Neural cell (in vitro differentiated cells): Measurements from ENCODE around the gene DUS1L. TPM values are rescaled to one million over a fixed set of nuclear protein-coding genes. Genes with fewer than 3 reads are reported as not detected.

Experiments
- H2AFZ ChIP-seq: fragments of 200-600, 300-800 bp; sonication (generic), shearing (Covaris generic); 2 replicates; pipeline ENCODE4 v1.6.0; 2014; ENCODE audit warnings: low read depth, mild to moderate bottlenecking, antibody characterized with exemption, low read length, moderate library complexity
- H3F3A ChIP-seq: fragments of 200-600 bp; shearing (Covaris generic); 2 replicates; pipeline ENCODE4 v1.6.1; 2016; ENCODE audit warnings: mild to moderate bottlenecking, moderate library complexity, mixed read lengths, antibody characterized with exemption, low read length; ENCODE audit not compliant: insufficient read depth, poor library complexity, severe bottlenecking
- H3K27ac ChIP-seq: fragments of 200-600, 300-800 bp; sonication (generic), shearing (Covaris generic); 2 replicates; pipeline ENCODE4 v1.5.1; 2014; ENCODE audit warnings: mild to moderate bottlenecking, low read length, moderate library complexity
- H3K27me3 ChIP-seq: fragments of 300-800, 200-600 bp; sonication (generic), shearing (Covaris generic); 2 replicates; pipeline ENCODE4 v1.6.0; 2014; ENCODE audit warnings: mild to moderate bottlenecking, low read depth, low read length, moderate library complexity; ENCODE audit not compliant: insufficient read depth
- H3K36me3 ChIP-seq: fragments of 300-800, 200-600 bp; sonication (generic), shearing (Covaris generic); 2 replicates; pipeline ENCODE4 v1.5.1; 2014; ENCODE audit warnings: mild to moderate bottlenecking, antibody characterized with exemption, low read length, moderate library complexity; ENCODE audit not compliant: insufficient read depth
- H3K4me2 ChIP-seq: fragments of 300-800, 200-600 bp; sonication (generic), shearing (Covaris generic); 2 replicates; pipeline ENCODE4 v1.6.0; 2014; ENCODE audit warnings: mild to moderate bottlenecking, low read length
- H3K4me3 ChIP-seq: fragments of 300-800, 200-600 bp; sonication (generic), shearing (Covaris generic); 2 replicates; pipeline ENCODE4 v1.5.1; 2014; ENCODE audit warnings: mild to moderate bottlenecking, low read length, moderate library complexity
- H3K79me2 ChIP-seq: fragments of 200-600 bp; shearing (Covaris generic); replicated peaks from 2 replicates; pipeline ENCODE4 v1.6.0; 2014; ENCODE audit warnings: mild to moderate bottlenecking, low read length, moderate library complexity; ENCODE audit not compliant: insufficient read depth
- H3K9ac ChIP-seq: fragments of 300-800, 200-600 bp; sonication (generic), shearing (Covaris generic); 2 replicates; pipeline ENCODE4 v1.6.1; 2016; ENCODE audit warnings: mild to moderate bottlenecking, low read length, mixed read lengths
- H3K9me2 ChIP-seq: fragments of 200-600 bp; shearing (Covaris generic); 2 replicates; pipeline ENCODE4 v1.6.1; 2016; ENCODE audit warnings: mild to moderate bottlenecking, low read length, mixed read lengths; ENCODE audit not compliant: insufficient read depth
- H3K9me3 ChIP-seq: fragments of 200-600, 300-800 bp; sonication (generic), shearing (Covaris generic); 2 replicates; pipeline ENCODE4 v1.6.1; 2016; ENCODE audit warnings: mild to moderate bottlenecking, mixed run types, low read length, moderate library complexity, mixed read lengths
- H4K20me1 ChIP-seq: fragments of 200-600 bp; shearing (Covaris generic); 2 replicates; pipeline ENCODE4 v1.6.1; 2016; ENCODE audit warnings: mild to moderate bottlenecking, mixed run types; ENCODE audit not compliant: insufficient read depth
- CTCF ChIP-seq: fragments of 450-650 bp; IDR thresholded peaks from 2 replicates; pipeline ENCODE4 v1.5.1; 2014; ENCODE audit warnings: antibody characterized with exemption, mild to moderate bottlenecking, moderate library complexity; ENCODE audit not compliant: poor library complexity, severe bottlenecking
- EP300 ChIP-seq: fragments of 450-650 bp; conservative IDR thresholded peaks from 2 replicates; pipeline ENCODE4 v1.6.1; 2014; ENCODE audit warnings: antibody characterized with exemption, mild to moderate bottlenecking, moderate library complexity; ENCODE audit not compliant: poor library complexity, severe bottlenecking
- EZH2 ChIP-seq: fragments of 200-600, 300-800 bp; shearing (Covaris generic), sonication (generic); IDR thresholded peaks from 2 replicates; pipeline ENCODE4 v1.6.1; 2014; ENCODE audit warnings: antibody characterized with exemption, low read length, borderline replicate concordance, mild to moderate bottlenecking; ENCODE audit not compliant: insufficient read depth, poor library complexity, severe bottlenecking
- MXI1 ChIP-seq: fragments of 450-650 bp; conservative IDR thresholded peaks from 2 replicates; pipeline ENCODE4 v1.6.1; 2014; ENCODE audit warnings: antibody characterized with exemption, mild to moderate bottlenecking; ENCODE audit not compliant: poor library complexity, severe bottlenecking
- POLR2AphosphoS5 ChIP-seq: IDR thresholded peaks from 2 replicates; pipeline ENCODE4 v1.6.1; 2012
- RAD21 ChIP-seq: fragments of 450-650 bp; conservative IDR thresholded peaks from 2 replicates; pipeline ENCODE4 v1.6.1; 2014; ENCODE audit warnings: antibody characterized with exemption, mild to moderate bottlenecking, moderate library complexity
- REST ChIP-seq: IDR thresholded peaks from 2 replicates; pipeline ENCODE4 v1.6.1; 2012; ENCODE audit warnings: borderline replicate concordance
- SMC3 ChIP-seq: fragments of 450-650 bp; conservative IDR thresholded peaks from 2 replicates; pipeline ENCODE4 v1.6.1; 2014; ENCODE audit warnings: antibody characterized with exemption, mild to moderate bottlenecking, moderate library complexity; ENCODE audit not compliant: poor library complexity
- TAF1 ChIP-seq: IDR thresholded peaks from 2 replicates; pipeline ENCODE4 v1.6.1; 2012; ENCODE audit warnings: low read depth
- polyA plus RNA-seq: library from polyadenylated mRNA; depleted of rRNA; stranded (reverse); fragments of >200 nt; gene quantifications from 2 replicates; pipeline ENCODE4 v1.2.3, GENCODE V29; 2014

DUS1L gene
- polyA plus RNA-seq, 1 donor from 2014 or later = 100 TPM

DNA sequence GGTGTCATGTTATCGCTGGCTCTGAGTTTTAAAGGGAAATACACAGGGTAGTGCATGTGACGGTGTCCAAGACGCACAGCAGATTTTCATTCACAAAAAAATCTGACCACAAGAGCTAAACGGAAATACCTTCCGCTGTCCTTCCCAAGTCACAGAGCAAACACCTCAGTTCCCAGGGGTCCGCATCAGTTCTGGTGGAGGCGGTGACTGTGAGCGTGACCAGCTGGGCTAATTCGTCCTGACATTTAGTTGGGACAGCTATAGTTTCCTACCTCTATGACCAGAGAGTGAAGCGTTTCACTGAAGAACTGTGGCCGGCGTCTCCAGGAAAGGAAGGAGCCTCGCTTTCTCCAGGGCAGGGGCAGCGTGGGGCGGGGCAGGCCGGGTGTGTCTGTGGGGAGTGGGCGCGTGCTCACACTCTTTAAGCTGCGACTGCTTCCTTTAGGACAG, 42.9 kb upstream of the DUS1L start:
- H3K79me2 ChIP-seq = no peaks in the 10 kb centered on the region
- H3K4me3 ChIP-seq = no peak overlapping the region
- TF ChIP-seq EP300 = no peak
- no peak for TF ChIP-seq SMC3
- no peak for TF ChIP-seq REST
- no peak for TF ChIP-seq RAD21
- TF ChIP-seq CTCF = no peak
- TF ChIP-seq POLR2AphosphoS5 = no peak
- no peak for TF ChIP-seq EZH2
- TF ChIP-seq MXI1 = no peak
- TF ChIP-seq TAF1 = no peak
- no peak overlapping the region for H3K4me2 ChIP-seq
- H3K9me3 ChIP-seq = no peaks in the 10 kb centered on the region
- H3K9me2 ChIP-seq = no peaks in the 10 kb centered on the region
- H3K36me3 ChIP-seq = no peaks in the 10 kb centered on the region
- no peaks in the 10 kb centered on the region for H3K27me3 ChIP-seq
- H2AFZ ChIP-seq = no peak overlapping the region
- H4K20me1 ChIP-seq = no peaks in the 10 kb centered on the region
- no peak overlapping the region for H3K27ac ChIP-seq
- no peaks in the 10 kb centered on the region for H3F3A ChIP-seq
- H3K9ac ChIP-seq = no peak overlapping the region

GRCh38 chr17:82108038-82108437, 42.4 kb upstream of the DUS1L start:
- H4K20me1 ChIP-seq = no peaks in the 10 kb centered on the region
- no peaks in the 10 kb centered on the region for H3K27me3 ChIP-seq
- H3K4me3 ChIP-seq = no peak overlapping the region
- H3K79me2 ChIP-seq = no peaks in the 10 kb centered on the region
- H3K36me3 ChIP-seq = no peaks in the 10 kb centered on the region
- H3F3A ChIP-seq = no peaks in the 10 kb centered on the region
- no peaks in the 10 kb centered on the region for H3K9me3 ChIP-seq
- no peak for TF ChIP-seq EZH2
- no peak for TF ChIP-seq SMC3
- no peak for TF ChIP-seq CTCF
- TF ChIP-seq TAF1 = no peak
- TF ChIP-seq MXI1 = no peak
- TF ChIP-seq REST = no peak
- no peak for TF ChIP-seq POLR2AphosphoS5
- no peak for TF ChIP-seq EP300
- TF ChIP-seq RAD21 = no peak
- H3K4me2 ChIP-seq = no peak overlapping the region
- no peak overlapping the region for H3K27ac ChIP-seq
- H3K9me2 ChIP-seq = no peaks in the 10 kb centered on the region
- H3K9ac ChIP-seq = no peak overlapping the region
- no peak overlapping the region for H2AFZ ChIP-seq
